ENCODE data around the gene DDX23. TPM values are rescaled to one million over a fixed set of nuclear protein-coding genes. Genes with fewer than 3 reads are reported as not detected.

Gene DDX23
- total RNA-seq, 1 experiment from 2014 or later = 80.8 TPM

DNA sequence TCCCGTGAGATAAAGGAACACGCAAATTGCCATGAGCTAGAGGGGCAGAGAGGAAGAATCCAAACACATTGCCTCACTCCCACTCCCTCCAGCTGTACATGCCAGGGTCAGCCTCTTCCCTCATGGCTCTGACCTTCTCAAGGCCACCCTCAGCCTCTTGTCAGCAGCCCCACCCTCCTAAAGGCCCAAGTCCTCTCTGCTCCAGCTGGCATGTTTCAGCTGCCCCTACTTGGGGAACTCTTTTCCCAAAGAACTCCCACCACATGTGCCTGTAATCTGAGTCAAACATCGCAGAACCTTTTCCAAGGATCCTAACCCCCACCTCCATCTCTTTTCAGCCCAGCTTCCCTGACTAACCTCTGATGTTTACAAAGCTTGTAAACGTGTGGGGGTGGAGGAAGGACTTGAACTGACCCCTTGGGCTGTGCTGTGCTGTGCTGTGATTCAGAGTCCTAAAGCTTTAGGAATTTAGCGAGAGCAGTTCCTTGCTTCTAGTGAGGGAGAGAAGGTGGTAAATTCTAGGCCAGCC is 41.0 kb downstream of the DDX23 start:
- H3K4me1 Mint-ChIP-seq (ENCODE audit: low read depth, unreplicated experiment) = peaks cover 10% of the 10 kb centered on the region
- H3K4me3 Mint-ChIP-seq (ENCODE audit: low read depth, unreplicated experiment) = no peak overlapping the region
- no peaks in the 10 kb centered on the region for H3K9me3 Mint-ChIP-seq (ENCODE audit: low read depth, unreplicated experiment)
- CTCF ChIA-PET = interaction anchor here (0.6 to 0.7 kb wide), 4 partner anchors 22 to 1738 kb away, joined by 3 to 4 read pairs (median 3); partner anchors contain the start of gene ADCY6
- no peak overlapping the region for H3K27ac Mint-ChIP-seq (ENCODE audit: unreplicated experiment)
- peaks cover 3% of the 10 kb centered on the region for H3K27me3 Mint-ChIP-seq (ENCODE audit: unreplicated experiment)
- no TSS peak for BruUV-seq (replicated peaks)
- intact Hi-C loops (cut with micrococcal nuclease; ENCODE audit: unreplicated experiment) = no loop called here
- H3K36me3 Mint-ChIP-seq (ENCODE audit: insufficient read depth, unreplicated experiment) = peaks cover 23% of the 10 kb centered on the region
- no peak for DNase-seq
- no peak for TF ChIP-seq CTCF (IDR thresholded peaks at IDR 0.05; ENCODE audit: unreplicated experiment)

- TF ChIP-seq CTCF (IDR thresholded peaks at IDR 0.05; ENCODE audit: unreplicated experiment) = no peak
- Mint-ChIP-seq H3K4me3 (ENCODE audit: low read depth, unreplicated experiment) (no peak overlapping the region), H3K36me3 (ENCODE audit: insufficient read depth, unreplicated experiment) (no peaks in the 10 kb centered on the region), H3K4me1 (ENCODE audit: low read depth, unreplicated experiment) (peaks cover 9% of the 10 kb centered on the region), H3K27me3 (ENCODE audit: unreplicated experiment) (no peaks in the 10 kb centered on the region), H3K27ac (ENCODE audit: unreplicated experiment) (no peak overlapping the region), H3K9me3 (ENCODE audit: low read depth, unreplicated experiment) (no peaks in the 10 kb centered on the region)
- DNase-seq = no peak
- BruUV-seq (replicated peaks) = no TSS peak
- intact Hi-C loops (cut with micrococcal nuclease; ENCODE audit: unreplicated experiment) = no loop called here
- CTCF ChIA-PET = no interaction called here
These were observed 44.0 kb downstream of the DDX23 start for GRCh38 chr12:48807981-48808380.

- H3K9me3 Mint-ChIP-seq (ENCODE audit: low read depth, unreplicated experiment) = no peaks in the 10 kb centered on the region
- no peak overlapping the region for H3K27ac Mint-ChIP-seq (ENCODE audit: unreplicated experiment)
- no peak for TF ChIP-seq CTCF (IDR thresholded peaks at IDR 0.05; ENCODE audit: unreplicated experiment)
- H3K4me1 Mint-ChIP-seq (ENCODE audit: low read depth, unreplicated experiment) = no peaks in the 10 kb centered on the region
- DNase-seq = no peak
- no peaks in the 10 kb centered on the region for H3K27me3 Mint-ChIP-seq (ENCODE audit: unreplicated experiment)
- H3K4me3 Mint-ChIP-seq (ENCODE audit: low read depth, unreplicated experiment) = no peak overlapping the region
- no peaks in the 10 kb centered on the region for H3K36me3 Mint-ChIP-seq (ENCODE audit: insufficient read depth, unreplicated experiment)
- BruUV-seq (replicated peaks) = no TSS peak
- intact Hi-C loops (cut with micrococcal nuclease; ENCODE audit: unreplicated experiment) = no loop called here
- CTCF ChIA-PET = interaction anchor here (1.2 kb wide), 1 partner anchor 50 kb away, joined by 3 read pairs; no protein-coding TSS in a partner anchor
These were observed 48.3 kb downstream of the DDX23 start for GRCh38 chr12:48803675-48804074.

DNA sequence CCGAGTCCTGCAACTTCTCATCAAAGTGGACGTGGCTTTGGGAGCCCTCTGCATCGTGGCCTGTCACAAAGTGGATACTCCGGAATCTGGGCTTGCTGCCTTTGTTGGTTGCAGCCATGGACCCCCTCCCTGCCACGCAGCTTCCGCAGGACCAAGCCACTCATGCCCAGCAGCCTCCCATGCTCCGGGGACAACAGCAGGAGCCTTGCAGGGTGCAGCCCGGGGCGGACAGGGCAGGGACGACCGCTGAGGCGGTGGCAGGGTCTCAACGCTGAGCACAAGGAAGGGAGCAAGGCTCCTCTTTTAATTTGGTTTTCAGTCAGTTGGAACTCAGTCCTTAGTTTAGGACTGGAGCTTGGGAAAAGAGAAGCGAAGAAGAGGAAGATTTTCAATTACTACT is 51.0 kb downstream of the DDX23 start:
- intact Hi-C loops (cut with micrococcal nuclease; ENCODE audit: unreplicated experiment) = no loop called here
- Mint-ChIP-seq H3K4me3 (ENCODE audit: low read depth, unreplicated experiment) (no peak overlapping the region), H3K9me3 (ENCODE audit: low read depth, unreplicated experiment) (no peaks in the 10 kb centered on the region), H3K27me3 (ENCODE audit: unreplicated experiment) (no peaks in the 10 kb centered on the region), H3K36me3 (ENCODE audit: insufficient read depth, unreplicated experiment) (no peaks in the 10 kb centered on the region), H3K27ac (ENCODE audit: unreplicated experiment) (no peak overlapping the region), H3K4me1 (ENCODE audit: low read depth, unreplicated experiment) (no peaks in the 10 kb centered on the region)
- TF ChIP-seq CTCF (IDR thresholded peaks at IDR 0.05; ENCODE audit: unreplicated experiment) = no peak
- CTCF ChIA-PET = interaction anchor here (1.1 kb wide), 1 partner anchor 14 kb away, joined by 3 read pairs; no protein-coding TSS in a partner anchor
- BruUV-seq (replicated peaks) = no TSS peak
- no peak for DNase-seq
